ENCODE measurements around the gene ABHD12. TPM values are rescaled to one million over a fixed set of nuclear protein-coding genes. Genes with fewer than 3 reads are reported as not detected.

ABHD12 gene
- total and polyA plus RNA-seq, 8 donors = 11.1 to 99.1 (median 44.0) TPM

- peak in 1 of 2 donors; percentile 22 for DNase-seq
- Histone ChIP-seq H3K4me3 (no peak overlapping the region), H3K9me3 (no peaks in the 10 kb centered on the region), H3K4me1 (peaks cover 0 to 24% (median 7%) of the 10 kb centered on the region in 4 donors), H3K27me3 (no peaks in the 10 kb centered on the region), H3K27ac (peak overlapping the region in 2 of 5 donors; percentile 30 to 53), H3K36me3 (peaks cover 0 to 68% (median 50%) of the 10 kb centered on the region in 4 donors)
- TF ChIP-seq POLR2A (IDR thresholded peaks at IDR 0.05) (no peak), EP300 (IDR thresholded peaks at IDR 0.05) (no peak), CTCF (IDR thresholded peaks at IDR 0.05) (no peak), POLR2AphosphoS5 (IDR thresholded peaks at IDR 0.05) (no peak)
- intact Hi-C loops (cut with DNase I; ENCODE audit: low total_unique reads) = no loop called here
- 68 to 77% (median 76%) methylated on average over 10 to 11 of the region's 11 CpGs for WGBS, 5 donors
Measured at GRCh38 chr20:25319241-25320034, 71.2 kb downstream of the ABHD12 start.

GRCh38 chr20:25318471-25319240 lies 72.0 kb downstream of the ABHD12 start:
- peak in 1 of 2 donors; percentile 27 for DNase-seq
- Histone ChIP-seq H3K4me1 (peaks cover 0 to 24% (median 7%) of the 10 kb centered on the region in 4 donors), H3K36me3 (peaks cover 0 to 67% (median 55%) of the 10 kb centered on the region in 4 donors), H3K4me3 (no peak overlapping the region), H3K9me3 (no peaks in the 10 kb centered on the region), H3K27ac (peak overlapping the region in 2 of 5 donors; percentile 30 to 53), H3K27me3 (no peaks in the 10 kb centered on the region)
- TF ChIP-seq EP300 (IDR thresholded peaks at IDR 0.05) = no peak
- TF ChIP-seq CTCF (IDR thresholded peaks at IDR 0.05) = no peak
- TF ChIP-seq POLR2A (IDR thresholded peaks at IDR 0.05) = no peak
- TF ChIP-seq POLR2AphosphoS5 (IDR thresholded peaks at IDR 0.05) = no peak
- intact Hi-C loops (cut with DNase I; ENCODE audit: low total_unique reads) = no loop called here
- 86 to 92% (median 88%) methylated on average over 16 of the region's 16 CpGs for WGBS, 5 donors

- intact Hi-C loops (cut with DNase I; ENCODE audit: low total_unique reads) = no loop called here
- Histone ChIP-seq H3K4me3 (no peak overlapping the region), H3K27me3 (no peaks in the 10 kb centered on the region), H3K9me3 (no peaks in the 10 kb centered on the region), H3K27ac (peak overlapping the region in 1 of 5 donors; percentile 13), H3K36me3 (peaks cover 0 to 56% (median 47%) of the 10 kb centered on the region in 4 donors), H3K4me1 (peaks cover 0 to 24% (median 7%) of the 10 kb centered on the region in 4 donors)
- 85 to 91% (median 87%) methylated on average over 17 of the region's 17 CpGs for WGBS, 5 donors
- no peak for TF ChIP-seq POLR2AphosphoS5 (IDR thresholded peaks at IDR 0.05)
- no peak for TF ChIP-seq EP300 (IDR thresholded peaks at IDR 0.05)
- no peak for TF ChIP-seq CTCF (IDR thresholded peaks at IDR 0.05)
- peak in 1 of 2 donors; percentile 17 for DNase-seq
Measured at GRCh38 chr20:25317351-25318075, 73.1 kb downstream of the ABHD12 start.

Measured in stomach (tissue), 9 donors.